ENCODE measurements around the gene IMPACT. TPM values are rescaled to one million over a fixed set of nuclear protein-coding genes. Genes with fewer than 3 reads are reported as not detected.

The IMPACT gene
- total RNA-seq: 13.6 TPM

- Histone ChIP-seq H3K9me3 (ENCODE audit: low read depth, low read length) (no peaks in the 10 kb centered on the region), H3K4me3 (ENCODE audit: low read length) (peak within 1 kb of the TSS; percentile 79), H3K27me3 (ENCODE audit: insufficient read depth, low read length) (peaks cover 24% of the 10 kb centered on the region), H3K4me1 (ENCODE audit: insufficient read depth, low read length) (peaks cover 15% of the 10 kb centered on the region)
Observed at GRCh38 chr18:24426398-24427294, at the start of gene IMPACT. IMPACT (plus strand) TSS chr18:24426670; CDS start chr18:24426757, 87 bp downstream.

GRCh38 chr18:24378598-24378997, 47.9 kb upstream of the IMPACT start:
- no peaks in the 10 kb centered on the region for H3K9me3 ChIP-seq (ENCODE audit: low read depth, low read length)
- H3K4me1 ChIP-seq (ENCODE audit: insufficient read depth, low read length): no peaks in the 10 kb centered on the region
- no peaks in the 10 kb centered on the region for H3K27me3 ChIP-seq (ENCODE audit: insufficient read depth, low read length)
- H3K4me3 ChIP-seq (ENCODE audit: low read length): no peak overlapping the region

GRCh38 chr18:24380163-24380747, 46.2 kb upstream of the IMPACT start:
- H3K4me1 ChIP-seq (ENCODE audit: insufficient read depth, low read length): no peaks in the 10 kb centered on the region
- H3K4me3 ChIP-seq (ENCODE audit: low read length): no peak overlapping the region
- H3K27me3 ChIP-seq (ENCODE audit: insufficient read depth, low read length): no peaks in the 10 kb centered on the region
- H3K9me3 ChIP-seq (ENCODE audit: low read depth, low read length): no peaks in the 10 kb centered on the region

- H3K27me3 ChIP-seq (ENCODE audit: insufficient read depth, low read length): no peaks in the 10 kb centered on the region
- H3K4me3 ChIP-seq (ENCODE audit: low read length): no peak overlapping the region
- peaks cover 5% of the 10 kb centered on the region for H3K4me1 ChIP-seq (ENCODE audit: insufficient read depth, low read length)
- no peaks in the 10 kb centered on the region for H3K9me3 ChIP-seq (ENCODE audit: low read depth, low read length)
Observed at GRCh38 chr18:24381126-24381525, 45.3 kb upstream of the IMPACT start.

- no peaks in the 10 kb centered on the region for H3K9me3 ChIP-seq (ENCODE audit: low read depth, low read length)
- peaks cover 15% of the 10 kb centered on the region for H3K4me1 ChIP-seq (ENCODE audit: insufficient read depth, low read length)
- no peak overlapping the region for H3K4me3 ChIP-seq (ENCODE audit: low read length)
- no peaks in the 10 kb centered on the region for H3K27me3 ChIP-seq (ENCODE audit: insufficient read depth, low read length)
Observed at GRCh38 chr18:24386681-24387080, 39.8 kb upstream of the IMPACT start.

- Histone ChIP-seq H3K4me3 (ENCODE audit: low read length) (no peak overlapping the region), H3K9me3 (ENCODE audit: low read depth, low read length) (no peaks in the 10 kb centered on the region), H3K4me1 (ENCODE audit: insufficient read depth, low read length) (peaks cover 15% of the 10 kb centered on the region), H3K27me3 (ENCODE audit: insufficient read depth, low read length) (no peaks in the 10 kb centered on the region)
Observed at GRCh38 chr18:24388957-24389356, 37.5 kb upstream of the IMPACT start.

GRCh38 chr18:24395049-24395795, 31.2 kb upstream of the IMPACT start:
- peaks cover 30% of the 10 kb centered on the region for H3K4me1 ChIP-seq (ENCODE audit: insufficient read depth, low read length)
- no peak overlapping the region for H3K4me3 ChIP-seq (ENCODE audit: low read length)
- no peaks in the 10 kb centered on the region for H3K9me3 ChIP-seq (ENCODE audit: low read depth, low read length)
- no peaks in the 10 kb centered on the region for H3K27me3 ChIP-seq (ENCODE audit: insufficient read depth, low read length)

- no peaks in the 10 kb centered on the region for H3K27me3 ChIP-seq (ENCODE audit: insufficient read depth, low read length)
- no peaks in the 10 kb centered on the region for H3K9me3 ChIP-seq (ENCODE audit: low read depth, low read length)
- H3K4me1 ChIP-seq (ENCODE audit: insufficient read depth, low read length): peaks cover 30% of the 10 kb centered on the region
- H3K4me3 ChIP-seq (ENCODE audit: low read length): no peak overlapping the region
Observed at GRCh38 chr18:24396082-24396633, 30.3 kb upstream of the IMPACT start.

GRCh38 chr18:24397131-24397693, 29.3 kb upstream of the IMPACT start:
- no peaks in the 10 kb centered on the region for H3K9me3 ChIP-seq (ENCODE audit: low read depth, low read length)
- H3K4me1 ChIP-seq (ENCODE audit: insufficient read depth, low read length): peaks cover 30% of the 10 kb centered on the region
- H3K27me3 ChIP-seq (ENCODE audit: insufficient read depth, low read length): no peaks in the 10 kb centered on the region
- H3K4me3 ChIP-seq (ENCODE audit: low read length): peak overlapping the region; percentile 59

GRCh38 chr18:24397694-24398368, 28.6 kb upstream of the IMPACT start, which contains the start of gene OSBPL1A:
OSBPL1A (minus strand) TSS chr18:24397824; CDS start chr18:24377533, 20,291 bp downstream.
- Histone ChIP-seq H3K4me1 (ENCODE audit: insufficient read depth, low read length) (peaks cover 30% of the 10 kb centered on the region), H3K27me3 (ENCODE audit: insufficient read depth, low read length) (no peaks in the 10 kb centered on the region), H3K9me3 (ENCODE audit: low read depth, low read length) (no peaks in the 10 kb centered on the region), H3K4me3 (ENCODE audit: low read length) (peak within 1 kb of the TSS; percentile 59)

GRCh38 chr18:24398540-24398939, 27.9 kb upstream of the IMPACT start:
- H3K4me1 ChIP-seq (ENCODE audit: insufficient read depth, low read length): peaks cover 30% of the 10 kb centered on the region
- H3K4me3 ChIP-seq (ENCODE audit: low read length): no peak overlapping the region
- H3K9me3 ChIP-seq (ENCODE audit: low read depth, low read length): no peaks in the 10 kb centered on the region
- no peaks in the 10 kb centered on the region for H3K27me3 ChIP-seq (ENCODE audit: insufficient read depth, low read length)

GRCh38 chr18:24400587-24400986, 25.9 kb upstream of the IMPACT start:
- H3K9me3 ChIP-seq (ENCODE audit: low read depth, low read length): no peaks in the 10 kb centered on the region
- peaks cover 25% of the 10 kb centered on the region for H3K4me1 ChIP-seq (ENCODE audit: insufficient read depth, low read length)
- peaks cover 2% of the 10 kb centered on the region for H3K27me3 ChIP-seq (ENCODE audit: insufficient read depth, low read length)
- no peak overlapping the region for H3K4me3 ChIP-seq (ENCODE audit: low read length)

- Histone ChIP-seq H3K9me3 (ENCODE audit: low read depth, low read length) (no peaks in the 10 kb centered on the region), H3K27me3 (ENCODE audit: insufficient read depth, low read length) (peaks cover 8% of the 10 kb centered on the region), H3K4me1 (ENCODE audit: insufficient read depth, low read length) (peaks cover 12% of the 10 kb centered on the region), H3K4me3 (ENCODE audit: low read length) (no peak overlapping the region)
Observed at GRCh38 chr18:24402209-24402785, 24.2 kb upstream of the IMPACT start.

- Histone ChIP-seq H3K4me1 (ENCODE audit: insufficient read depth, low read length) (peaks cover 6% of the 10 kb centered on the region), H3K4me3 (ENCODE audit: low read length) (no peak overlapping the region), H3K27me3 (ENCODE audit: insufficient read depth, low read length) (peaks cover 8% of the 10 kb centered on the region), H3K9me3 (ENCODE audit: low read depth, low read length) (no peaks in the 10 kb centered on the region)
Observed at GRCh38 chr18:24403076-24403475, 23.4 kb upstream of the IMPACT start.
